Subcutaneous abdominal adipose tissue (tissue), 5 donors: ENCODE results near the gene CISD3.

Source experiments
- H3K27ac ChIP-seq: one replicate; pipeline ENCODE4 v1.7.0; 2013; ENCODE audit warnings: low read depth, mild to moderate bottlenecking, inconsistent platforms, low read length, moderate library complexity
- H3K27me3 ChIP-seq, 5 donors: one replicate each; pipeline ENCODE4 v1.7.0; 2013; ENCODE audit warnings: low read length in 5 of 5, inconsistent platforms in 1 of 5; ENCODE audit not compliant: control insufficient read depth in 5 of 5, insufficient read depth in 4 of 5
- H3K36me3 ChIP-seq, 5 donors: one replicate each; pipeline ENCODE4 v1.7.0; 2013; ENCODE audit warnings: low read length in 5 of 5; ENCODE audit not compliant: control insufficient read depth in 5 of 5, insufficient read depth in 5 of 5
- H3K4me1 ChIP-seq, 5 donors: one replicate each; pipeline ENCODE4 v1.7.0; 2013; ENCODE audit warnings: low read length in 5 of 5, mild to moderate bottlenecking in 3 of 5, moderate library complexity in 1 of 5; ENCODE audit not compliant: control insufficient read depth in 5 of 5, insufficient read depth in 5 of 5
- H3K4me3 ChIP-seq, 5 donors: one replicate each; pipeline ENCODE4 v1.7.0; 2013; ENCODE audit warnings: low read length in 5 of 5, low read depth in 1 of 5
- H3K9ac ChIP-seq, 5 donors: one replicate each; pipeline ENCODE4 v1.7.0; 2013; ENCODE audit warnings: low read length in 5 of 5, mild to moderate bottlenecking in 4 of 5, moderate library complexity in 3 of 5
- H3K9me3 ChIP-seq, 5 donors: one replicate each; pipeline ENCODE4 v1.7.0; 2013; ENCODE audit warnings: low read length in 5 of 5; ENCODE audit not compliant: control insufficient read depth in 5 of 5
- donor health status: healthy.
- donor health status: healthy.
- donor health status: healthy.
- donor health status: healthy.
- donor health status: healthy.

The CISD3 gene

GRCh38 chr17:38768417-38768816 lies 38.3 kb downstream of the CISD3 start:
- H3K9ac ChIP-seq: no peak overlapping the region
- H3K27ac ChIP-seq: no peak overlapping the region
- H3K36me3 ChIP-seq: peaks cover 8 to 98% (median 96%) of the 10 kb centered on the region in 5 donors

GRCh38 chr17:38773258-38773657 lies 43.1 kb downstream of the CISD3 start:
- Histone ChIP-seq H3K36me3 (peaks cover 19 to 96% (median 88%) of the 10 kb centered on the region in 5 donors), H3K9ac (no peak overlapping the region), H3K27ac (no peak overlapping the region), H3K27me3 (no peaks in the 10 kb centered on the region), H3K9me3 (no peaks in the 10 kb centered on the region), H3K4me1 (no peaks in the 10 kb centered on the region), H3K4me3 (no peak overlapping the region)

More at GRCh38 chr17:38768417-38768816, 38.3 kb downstream of the CISD3 start:
- no peaks in the 10 kb centered on the region for H3K4me1 ChIP-seq
- H3K9me3 ChIP-seq: no peaks in the 10 kb centered on the region
- no peak overlapping the region for H3K4me3 ChIP-seq
- H3K27me3 ChIP-seq: no peaks in the 10 kb centered on the region

- no peaks in the 10 kb centered on the region for H3K4me1 ChIP-seq
- no peak overlapping the region for H3K9ac ChIP-seq
- no peak overlapping the region for H3K27ac ChIP-seq
- H3K9me3 ChIP-seq: no peaks in the 10 kb centered on the region
- H3K27me3 ChIP-seq: no peaks in the 10 kb centered on the region
- no peak overlapping the region for H3K4me3 ChIP-seq
- H3K36me3 ChIP-seq: peaks cover 20 to 96% (median 89%) of the 10 kb centered on the region in 5 donors
These were observed 47.6 kb downstream of the CISD3 start for GRCh38 chr17:38777641-38778250.

- no peak overlapping the region for H3K27ac ChIP-seq
- H3K9me3 ChIP-seq: no peaks in the 10 kb centered on the region
- H3K9ac ChIP-seq: no peak overlapping the region
- no peaks in the 10 kb centered on the region for H3K4me1 ChIP-seq
- no peak overlapping the region for H3K4me3 ChIP-seq
- H3K27me3 ChIP-seq: no peaks in the 10 kb centered on the region
- peaks cover 12 to 96% (median 92%) of the 10 kb centered on the region in 5 donors for H3K36me3 ChIP-seq
These were observed 50.0 kb downstream of the CISD3 start for GRCh38 chr17:38779965-38780752.

- H3K4me3 ChIP-seq: no peak overlapping the region
- no peak overlapping the region for H3K27ac ChIP-seq
- peaks cover 5 to 84% (median 81%) of the 10 kb centered on the region in 5 donors for H3K36me3 ChIP-seq
- no peaks in the 10 kb centered on the region for H3K4me1 ChIP-seq
- no peak overlapping the region for H3K9ac ChIP-seq
- H3K27me3 ChIP-seq: no peaks in the 10 kb centered on the region
- no peaks in the 10 kb centered on the region for H3K9me3 ChIP-seq
These were observed 53.1 kb downstream of the CISD3 start for GRCh38 chr17:38783227-38783626.
